ENCODE data around the gene SIRT6. TPM values are rescaled to one million over a fixed set of nuclear protein-coding genes. Genes with fewer than 3 reads are reported as not detected.
A peak's percentile ranks its signal among the peaks of the same experiment; 100 is the strongest.

Gene SIRT6
- total RNA-seq, 1 donor from 2014 or later, result 12.9 TPM

- Histone ChIP-seq H3K27ac (replicated peaks) (no peak overlapping the region), H3K36me3 (no peaks in the 10 kb centered on the region), H3K9me3 (replicated peaks) (no peaks in the 10 kb centered on the region), H3K4me1 (no peaks in the 10 kb centered on the region), H3K4me3 (no peak overlapping the region), H3K27me3 (ENCODE audit: low read depth) (peaks cover 47% of the 10 kb centered on the region)
- TF ChIP-seq CTCF (IDR thresholded peaks at IDR 0.05; ENCODE audit: borderline replicate concordance), result no peak
- no peak for DNase-seq
- intact Hi-C loops (cut with micrococcal nuclease), result no loop called here
These were observed 7.3 kb upstream of the SIRT6 start for GRCh38 chr19:4189641-4190040.

- Histone ChIP-seq H3K4me1 (peaks cover 9% of the 10 kb centered on the region), H3K4me3 (no peak overlapping the region), H3K27ac (replicated peaks) (no peak overlapping the region), H3K36me3 (no peaks in the 10 kb centered on the region), H3K27me3 (ENCODE audit: low read depth) (peaks cover 26% of the 10 kb centered on the region), H3K9me3 (replicated peaks) (no peaks in the 10 kb centered on the region)
- TF ChIP-seq CTCF (IDR thresholded peaks at IDR 0.05; ENCODE audit: borderline replicate concordance), result no peak
- DNase-seq, result no peak
- intact Hi-C loops (cut with micrococcal nuclease), result no loop called here
These were observed 5.2 kb upstream of the SIRT6 start for GRCh38 chr19:4187313-4188122.

- peaks cover 14% of the 10 kb centered on the region for H3K27me3 ChIP-seq (ENCODE audit: low read depth)
- no peaks in the 10 kb centered on the region for H3K9me3 ChIP-seq (replicated peaks)
- DNase-seq, result peak; percentile 64
- peak overlapping the region; percentile 38 for H3K27ac ChIP-seq (replicated peaks)
- H3K4me3 ChIP-seq, result no peak overlapping the region
- peaks cover 19% of the 10 kb centered on the region for H3K4me1 ChIP-seq
- peak; percentile 80 for TF ChIP-seq CTCF (IDR thresholded peaks at IDR 0.05; ENCODE audit: borderline replicate concordance)
- no peaks in the 10 kb centered on the region for H3K36me3 ChIP-seq
- intact Hi-C loops (cut with micrococcal nuclease), result no loop called here
These were observed 4.0 kb upstream of the SIRT6 start for GRCh38 chr19:4186087-4186993.

- Histone ChIP-seq H3K27ac (replicated peaks) (no peak overlapping the region), H3K9me3 (replicated peaks) (no peaks in the 10 kb centered on the region), H3K4me3 (no peak overlapping the region), H3K36me3 (no peaks in the 10 kb centered on the region), H3K4me1 (peaks cover 25% of the 10 kb centered on the region), H3K27me3 (ENCODE audit: low read depth) (peaks cover 9% of the 10 kb centered on the region)
- no peak for TF ChIP-seq CTCF (IDR thresholded peaks at IDR 0.05; ENCODE audit: borderline replicate concordance)
- no peak for DNase-seq
- intact Hi-C loops (cut with micrococcal nuclease), result no loop called here
These were observed 3.2 kb upstream of the SIRT6 start for GRCh38 chr19:4185413-4186086.

GRCh38 chr19:4184718-4185352, 2.5 kb upstream of the SIRT6 start:
- Histone ChIP-seq H3K36me3 (peaks cover 7% of the 10 kb centered on the region), H3K9me3 (replicated peaks) (no peaks in the 10 kb centered on the region), H3K27me3 (ENCODE audit: low read depth) (peaks cover 9% of the 10 kb centered on the region), H3K4me3 (no peak overlapping the region), H3K27ac (replicated peaks) (no peak overlapping the region), H3K4me1 (peaks cover 25% of the 10 kb centered on the region)
- no peak for DNase-seq
- TF ChIP-seq CTCF (IDR thresholded peaks at IDR 0.05; ENCODE audit: borderline replicate concordance), result no peak
- intact Hi-C loops (cut with micrococcal nuclease), result no loop called here

Measured in left ventricle myocardium inferior (tissue), 1 donor.